Endothelial cell (in vitro differentiated cells): ENCODE measurements around the gene CERKL. TPM values are rescaled to one million over a fixed set of nuclear protein-coding genes. Genes with fewer than 3 reads are reported as not detected.

Experiments used
- DNase-seq: peaks from one replicate; pipeline ENCODE4 v3.0.0; 2021; ENCODE audit warnings: low spot score
- H3K27ac Mint-ChIP-seq: one replicate; pipeline ENCODE4 v1.8.0; 2021; ENCODE audit warnings: mixed read lengths, inconsistent platforms; ENCODE audit not compliant: unreplicated experiment
- H3K27me3 Mint-ChIP-seq: one replicate; pipeline ENCODE4 v1.8.0; 2021; ENCODE audit warnings: mild to moderate bottlenecking, moderate library complexity, mixed read lengths, inconsistent platforms; ENCODE audit not compliant: unreplicated experiment
- H3K36me3 Mint-ChIP-seq: one replicate; pipeline ENCODE4 v1.8.0; 2021; ENCODE audit warnings: mild to moderate bottlenecking, low read depth, mixed read lengths, inconsistent platforms; ENCODE audit not compliant: unreplicated experiment
- H3K4me1 Mint-ChIP-seq: one replicate; pipeline ENCODE4 v1.8.0; 2021; ENCODE audit warnings: mild to moderate bottlenecking, mixed read lengths, inconsistent platforms; ENCODE audit not compliant: unreplicated experiment
- H3K4me3 Mint-ChIP-seq: one replicate; pipeline ENCODE4 v1.8.0; 2021; ENCODE audit warnings: mild to moderate bottlenecking, mixed read lengths, inconsistent platforms; ENCODE audit not compliant: unreplicated experiment
- H3K9me3 Mint-ChIP-seq: one replicate; pipeline ENCODE4 v1.8.0; 2021; ENCODE audit warnings: mixed read lengths, inconsistent platforms; ENCODE audit not compliant: unreplicated experiment
- CTCF ChIP-seq: fragments of 200-600 bp; sonication (generic); IDR thresholded peaks from one replicate; pipeline ENCODE4 v1.5.0; 2021; ENCODE audit warnings: antibody characterized with exemption; ENCODE audit not compliant: unreplicated experiment
- total RNA-seq: library from RNA; stranded (reverse); fragmentation: NEBNext Ultra II Directional; extraction: Animal tissue kit (Norgen Biotek cat#: 25700); gene quantifications from one replicate; pipeline ENCODE4 v1.2.1, GENCODE V29; 2021; ENCODE audit not compliant: unreplicated experiment

Gene CERKL
- total RNA-seq, 1 donor from 2014 or later: 0.08 TPM

GRCh38 chr2:181667234-181667633, 10.3 kb upstream of the CERKL start:
- Mint-ChIP-seq H3K27ac (no peak overlapping the region), H3K9me3 (no peaks in the 10 kb centered on the region), H3K4me1 (no peaks in the 10 kb centered on the region), H3K27me3 (peaks cover 2% of the 10 kb centered on the region), H3K36me3 (no peaks in the 10 kb centered on the region), H3K4me3 (no peak overlapping the region)
- no peak for TF ChIP-seq CTCF
- no peak for DNase-seq

GRCh38 chr2:181662287-181662686, 5.4 kb upstream of the CERKL start:
- DNase-seq: no peak
- Mint-ChIP-seq H3K36me3 (no peaks in the 10 kb centered on the region), H3K4me3 (no peak overlapping the region), H3K27ac (no peak overlapping the region), H3K27me3 (peaks cover 6% of the 10 kb centered on the region), H3K9me3 (no peaks in the 10 kb centered on the region), H3K4me1 (peaks cover 9% of the 10 kb centered on the region)
- no peak for TF ChIP-seq CTCF

- no peaks in the 10 kb centered on the region for H3K9me3 Mint-ChIP-seq
- DNase-seq: no peak
- no peaks in the 10 kb centered on the region for H3K36me3 Mint-ChIP-seq
- H3K4me1 Mint-ChIP-seq: peaks cover 14% of the 10 kb centered on the region
- TF ChIP-seq CTCF: no peak
- no peak overlapping the region for H3K4me3 Mint-ChIP-seq
- H3K27ac Mint-ChIP-seq: no peak overlapping the region
- H3K27me3 Mint-ChIP-seq: peaks cover 8% of the 10 kb centered on the region
Measured at GRCh38 chr2:181660181-181660580, 3.3 kb upstream of the CERKL start.

DNA sequence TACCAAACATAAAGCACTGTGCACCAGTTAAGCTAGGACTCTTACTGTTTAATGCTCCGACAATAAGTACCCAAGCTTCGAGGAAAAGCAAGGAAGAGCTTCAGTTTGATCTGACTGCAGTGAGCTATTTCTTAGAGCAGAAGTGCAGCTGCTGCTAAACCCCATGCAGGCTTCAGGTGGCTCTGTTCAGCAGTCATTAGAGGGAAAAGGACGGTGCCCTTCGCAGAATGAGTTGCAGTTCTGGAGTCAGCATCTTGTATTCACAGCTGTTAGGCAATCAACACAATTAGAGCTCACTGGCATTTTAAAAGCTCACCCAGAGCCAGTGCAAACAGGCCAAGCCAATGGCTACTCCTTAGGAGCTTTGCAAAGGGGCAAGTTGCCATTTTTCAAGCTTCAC, 1.5 kb upstream of the CERKL start:
- TF ChIP-seq CTCF: no peak

GRCh38 chr2:181657379-181657778, 474 bp upstream of the CERKL start:
- Mint-ChIP-seq H3K4me3 (peak overlapping the region; percentile 87), H3K27me3 (peaks cover 10% of the 10 kb centered on the region), H3K4me1 (peaks cover 14% of the 10 kb centered on the region), H3K27ac (no peak overlapping the region), H3K36me3 (no peaks in the 10 kb centered on the region), H3K9me3 (no peaks in the 10 kb centered on the region)
- TF ChIP-seq CTCF: no peak
- no peak for DNase-seq

More for the DNA sequence above, 1.5 kb upstream of the CERKL start:
- no peak for DNase-seq
- Mint-ChIP-seq H3K4me1 (peaks cover 14% of the 10 kb centered on the region), H3K4me3 (no peak overlapping the region), H3K27ac (no peak overlapping the region), H3K27me3 (peaks cover 10% of the 10 kb centered on the region), H3K9me3 (no peaks in the 10 kb centered on the region), H3K36me3 (no peaks in the 10 kb centered on the region)
